GM10266 (cell line): ENCODE results near the gene MIPEP.

ENCODE experiments used
- DNase-seq: peaks from one replicate; pipeline ENCODE4 v3.0.0; 2012; ENCODE audit errors: extremely low spot score
- CTCF ChIP-seq: IDR thresholded peaks from 2 replicates; pipeline ENCODE4 v1.5.1; 2012; ENCODE audit warnings: mild to moderate bottlenecking, low read depth; ENCODE audit not compliant: control insufficient read depth, insufficient read depth; ENCODE audit errors: missing control alignments

Gene MIPEP

DNA sequence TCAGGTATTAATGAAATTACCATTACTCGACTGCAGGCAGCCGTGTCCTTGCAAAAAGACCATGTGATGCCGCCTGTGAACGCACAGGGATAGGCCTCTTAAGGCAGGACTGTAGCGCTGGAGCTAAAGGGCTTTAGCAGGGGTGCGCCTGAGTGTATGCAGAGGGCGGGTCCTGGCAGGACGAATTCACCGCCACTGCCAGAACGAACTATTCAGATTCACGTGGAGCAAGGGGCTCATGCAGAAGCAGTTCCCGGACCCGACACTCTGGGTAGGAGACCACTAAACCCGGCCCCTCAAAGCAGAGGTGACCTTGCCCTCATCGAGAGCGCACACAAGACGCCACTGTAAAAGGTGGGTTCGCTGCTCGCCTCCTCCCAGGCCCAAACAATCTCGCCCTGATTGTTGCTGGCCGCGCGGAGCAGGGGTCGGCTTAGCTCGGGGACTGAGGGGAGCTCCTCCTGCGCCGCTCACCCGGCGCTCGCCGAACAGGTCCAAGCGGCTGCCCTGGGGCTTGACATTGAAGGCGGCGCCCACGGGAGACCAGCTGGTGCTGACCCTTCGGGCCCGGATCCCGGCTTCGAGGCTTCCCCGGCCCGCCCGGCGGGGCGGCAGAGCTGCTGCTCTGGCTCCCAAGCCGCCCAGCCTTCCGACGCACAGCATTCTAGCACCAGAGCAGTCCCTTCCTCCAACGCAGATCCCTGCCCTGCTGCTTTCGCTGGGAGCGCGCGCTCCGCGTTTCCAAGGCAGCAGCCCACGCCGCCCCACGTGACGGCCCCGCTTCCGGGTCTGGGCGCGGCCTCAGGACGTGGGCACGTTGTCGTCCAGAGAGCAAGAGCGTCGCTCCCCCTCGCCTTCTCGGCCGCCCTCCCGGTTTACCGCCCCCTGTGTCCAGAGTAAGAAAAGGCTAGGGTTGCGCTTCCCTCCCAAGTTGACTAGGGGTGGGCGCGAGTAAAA lies at the start of gene MIPEP:
Gene MIPEP, minus strand, starts transcription at position 743 of the 957 bp plus-strand sequence. Its CDS starts 80 bp downstream, at position 663.
- peak; percentile 93 for DNase-seq
- TF ChIP-seq CTCF, result peak; percentile 89

GRCh38 chr13:23934520-23934919 lies 45.3 kb upstream of the MIPEP start:
- no peak for TF ChIP-seq CTCF
- no peak for DNase-seq

GRCh38 chr13:23928985-23929384 lies 39.8 kb upstream of the MIPEP start:
- no peak for DNase-seq
- TF ChIP-seq CTCF, result no peak

- TF ChIP-seq CTCF, result no peak
- DNase-seq, result no peak
Observed at GRCh38 chr13:23923031-23923430, 33.8 kb upstream of the MIPEP start.

DNA sequence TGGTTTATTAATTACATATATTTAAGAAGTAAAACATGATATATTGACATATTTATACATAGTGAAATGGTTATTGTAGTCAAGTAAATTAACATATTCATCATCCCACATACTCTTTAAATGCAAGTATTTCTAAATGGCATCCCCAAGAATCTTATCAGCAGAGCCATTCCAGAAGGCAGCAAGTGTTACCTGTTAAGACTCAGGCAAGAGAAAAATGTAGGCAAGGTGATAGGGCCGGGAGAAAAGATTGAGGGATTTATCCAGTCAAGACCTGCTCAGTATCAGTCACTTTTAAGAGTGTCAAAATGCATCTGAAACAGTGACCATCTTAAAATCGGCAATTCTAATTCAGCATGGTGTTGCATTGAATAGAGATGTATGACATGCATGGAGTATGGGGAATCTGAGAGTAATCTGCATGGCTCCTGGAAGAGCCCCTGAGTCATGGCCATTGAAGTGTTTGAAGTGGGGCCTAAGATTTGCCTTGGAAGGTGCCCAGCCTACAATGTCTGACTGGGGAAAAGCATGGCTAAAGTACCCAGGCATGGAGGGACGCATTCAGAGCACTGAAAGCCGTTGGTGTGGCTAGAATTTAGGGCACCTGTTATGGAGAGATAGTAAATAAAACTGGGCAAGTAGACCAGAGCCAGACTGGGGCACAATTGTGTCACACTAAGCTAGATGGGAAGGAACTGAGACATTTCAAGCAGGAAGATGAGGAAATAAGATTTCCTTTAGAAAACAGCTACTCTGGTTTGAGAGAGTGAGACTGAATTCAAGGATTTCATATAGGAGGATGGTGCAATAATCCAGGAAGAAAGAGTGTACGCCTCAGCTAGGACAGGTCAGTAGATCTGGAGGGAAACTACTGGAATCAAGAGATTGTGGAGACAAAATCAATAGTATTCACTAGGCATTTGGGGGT lies 33.1 kb upstream of the MIPEP start:
- TF ChIP-seq CTCF, result no peak
- no peak for DNase-seq

DNA sequence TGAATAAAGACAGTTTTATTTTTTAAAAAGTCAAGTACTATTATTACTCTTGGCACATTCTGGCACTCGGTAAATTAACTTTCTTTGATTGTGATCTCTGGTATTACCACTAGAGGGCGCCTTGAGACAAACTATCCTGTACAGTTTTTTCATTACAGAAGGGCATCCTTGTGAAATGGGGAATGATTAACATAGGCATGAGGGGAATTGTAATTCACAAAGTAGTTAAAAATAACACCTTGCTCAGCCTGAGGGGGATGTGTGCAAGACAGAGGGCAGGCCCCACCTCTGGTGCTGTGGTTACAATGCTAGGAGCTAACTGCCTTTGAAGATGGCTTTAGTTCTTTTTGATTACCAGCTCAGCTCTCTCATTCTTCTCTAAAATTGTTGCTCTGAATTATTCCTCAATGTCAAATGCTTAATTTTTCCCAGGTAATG lies 32.3 kb upstream of the MIPEP start:
- peak; percentile 66 for TF ChIP-seq CTCF
- peak; percentile 26 for DNase-seq
